Measurements from ENCODE around the gene CD74. TPM values are rescaled to one million over a fixed set of nuclear protein-coding genes. Genes with fewer than 3 reads are reported as not detected.

Gene CD74
- total RNA-seq, 2 donors from 2014 or later = 200 to 485 TPM

DNA sequence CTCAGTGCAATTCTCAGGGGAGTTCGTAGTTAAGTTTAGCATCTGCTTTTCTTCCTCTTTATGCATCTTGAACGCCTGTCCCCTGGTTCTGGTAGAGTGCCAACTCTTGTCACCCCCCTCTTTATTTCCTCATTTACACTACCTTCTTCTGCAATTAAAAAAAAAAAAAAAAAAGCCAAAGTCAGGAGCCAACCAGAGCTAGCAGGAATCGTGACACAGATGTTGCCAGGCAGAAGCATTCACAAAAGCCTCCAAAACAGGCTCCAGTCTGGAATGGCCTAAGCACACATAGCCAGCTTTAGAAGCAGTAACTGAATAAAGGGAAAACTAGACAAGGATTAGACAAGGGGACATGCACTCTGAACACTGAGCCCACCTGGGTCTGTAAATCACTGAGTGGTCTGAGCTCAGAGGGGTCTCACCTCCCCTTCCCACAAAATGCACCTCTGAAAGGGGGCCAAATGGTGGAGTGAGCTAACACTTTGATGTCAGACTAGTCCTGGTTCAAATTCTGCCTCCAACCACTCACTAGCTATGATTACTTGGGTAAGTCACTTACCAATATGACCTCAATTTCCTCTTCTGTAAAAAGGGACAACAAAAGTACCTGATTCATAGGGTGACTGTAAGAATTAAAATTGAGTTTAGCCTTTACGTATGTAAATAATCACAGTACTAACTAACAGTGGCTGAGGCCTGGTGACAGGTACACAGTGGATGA lies 2.0 kb downstream of the CD74 start:
- Histone ChIP-seq H3K27ac (peak overlapping the region; percentile 79), H3K36me3 (no peaks in the 10 kb centered on the region), H3K27me3 (no peaks in the 10 kb centered on the region), H3K4me1 (no peaks in the 10 kb centered on the region), H3K9ac (ENCODE audit: low read depth in 2 of 2, low read length in 2 of 2) (peak overlapping the region; percentile 60 to 78), H3K9me3 (no peaks in the 10 kb centered on the region), H3K4me3 (peak overlapping the region; percentile 46)
- intact Hi-C loops (cut with DNase I) = no loop called here
- TF ChIP-seq, protein P1, sequence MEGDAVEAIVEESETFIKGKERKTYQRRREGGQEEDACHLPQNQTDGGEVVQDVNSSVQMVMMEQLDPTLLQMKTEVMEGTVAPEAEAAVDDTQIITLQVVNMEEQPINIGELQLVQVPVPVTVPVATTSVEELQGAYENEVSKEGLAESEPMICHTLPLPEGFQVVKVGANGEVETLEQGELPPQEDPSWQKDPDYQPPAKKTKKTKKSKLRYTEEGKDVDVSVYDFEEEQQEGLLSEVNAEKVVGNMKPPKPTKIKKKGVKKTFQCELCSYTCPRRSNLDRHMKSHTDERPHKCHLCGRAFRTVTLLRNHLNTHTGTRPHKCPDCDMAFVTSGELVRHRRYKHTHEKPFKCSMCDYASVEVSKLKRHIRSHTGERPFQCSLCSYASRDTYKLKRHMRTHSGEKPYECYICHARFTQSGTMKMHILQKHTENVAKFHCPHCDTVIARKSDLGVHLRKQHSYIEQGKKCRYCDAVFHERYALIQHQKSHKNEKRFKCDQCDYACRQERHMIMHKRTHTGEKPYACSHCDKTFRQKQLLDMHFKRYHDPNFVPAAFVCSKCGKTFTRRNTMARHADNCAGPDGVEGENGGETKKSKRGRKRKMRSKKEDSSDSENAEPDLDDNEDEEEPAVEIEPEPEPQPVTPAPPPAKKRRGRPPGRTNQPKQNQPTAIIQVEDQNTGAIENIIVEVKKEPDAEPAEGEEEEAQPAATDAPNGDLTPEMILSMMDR (IDR thresholded peaks at IDR 0.05) = no peak
- DNase-seq = peak; percentile 80

DNA sequence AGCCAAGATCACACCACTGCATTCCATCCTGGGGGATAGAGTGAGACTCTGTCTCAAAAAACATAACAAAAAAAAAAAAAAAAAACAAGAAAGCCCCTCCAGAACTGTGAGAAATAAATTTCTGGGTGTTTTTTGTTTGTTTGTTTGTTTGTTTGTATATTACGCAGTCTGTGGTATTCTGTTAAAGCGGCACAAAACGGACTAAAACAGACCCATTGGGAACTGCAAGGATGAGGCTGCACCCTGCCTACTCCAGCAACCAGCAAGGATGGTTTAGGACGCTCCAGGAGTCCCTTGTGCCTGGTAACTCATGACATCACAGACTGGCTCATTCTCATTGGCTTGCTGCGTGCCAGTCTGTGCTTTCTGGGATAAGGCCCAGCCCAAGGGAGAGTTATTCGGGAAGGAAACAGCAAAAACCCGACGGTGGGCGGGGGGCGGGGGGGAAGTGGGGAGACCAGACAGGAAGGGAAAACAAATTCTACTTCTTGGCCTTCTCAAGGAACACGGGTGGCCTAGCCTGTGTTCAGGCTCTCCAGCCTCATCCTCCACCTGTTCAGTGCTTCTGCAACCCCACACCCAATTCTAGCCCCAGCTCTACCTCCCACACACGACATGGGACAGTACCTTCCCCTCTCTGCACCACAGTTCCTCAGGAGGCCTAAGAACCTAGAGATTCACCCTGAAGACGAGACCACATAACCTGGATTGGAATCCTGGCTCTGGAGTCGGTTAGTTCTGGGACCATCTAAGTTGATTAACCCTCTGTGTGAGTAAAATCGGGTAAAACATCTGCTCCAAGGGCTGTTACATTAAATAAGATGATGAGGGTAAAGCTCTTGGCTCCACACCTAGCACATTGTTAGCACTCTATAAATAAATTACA lies 2.8 kb downstream of the CD74 start:
- peak; percentile 87 for DNase-seq
- TF ChIP-seq, protein P1 (IDR thresholded peaks at IDR 0.05) = no peak
- Histone ChIP-seq H3K4me1 (no peaks in the 10 kb centered on the region), H3K27ac (peak overlapping the region; percentile 79), H3K9me3 (no peaks in the 10 kb centered on the region), H3K36me3 (no peaks in the 10 kb centered on the region), H3K4me3 (peak overlapping the region; percentile 46), H3K27me3 (no peaks in the 10 kb centered on the region), H3K9ac (ENCODE audit: low read depth in 2 of 2, low read length in 2 of 2) (peak overlapping the region; percentile 54 to 60)
- intact Hi-C loops (cut with DNase I) = no loop called here

DNA sequence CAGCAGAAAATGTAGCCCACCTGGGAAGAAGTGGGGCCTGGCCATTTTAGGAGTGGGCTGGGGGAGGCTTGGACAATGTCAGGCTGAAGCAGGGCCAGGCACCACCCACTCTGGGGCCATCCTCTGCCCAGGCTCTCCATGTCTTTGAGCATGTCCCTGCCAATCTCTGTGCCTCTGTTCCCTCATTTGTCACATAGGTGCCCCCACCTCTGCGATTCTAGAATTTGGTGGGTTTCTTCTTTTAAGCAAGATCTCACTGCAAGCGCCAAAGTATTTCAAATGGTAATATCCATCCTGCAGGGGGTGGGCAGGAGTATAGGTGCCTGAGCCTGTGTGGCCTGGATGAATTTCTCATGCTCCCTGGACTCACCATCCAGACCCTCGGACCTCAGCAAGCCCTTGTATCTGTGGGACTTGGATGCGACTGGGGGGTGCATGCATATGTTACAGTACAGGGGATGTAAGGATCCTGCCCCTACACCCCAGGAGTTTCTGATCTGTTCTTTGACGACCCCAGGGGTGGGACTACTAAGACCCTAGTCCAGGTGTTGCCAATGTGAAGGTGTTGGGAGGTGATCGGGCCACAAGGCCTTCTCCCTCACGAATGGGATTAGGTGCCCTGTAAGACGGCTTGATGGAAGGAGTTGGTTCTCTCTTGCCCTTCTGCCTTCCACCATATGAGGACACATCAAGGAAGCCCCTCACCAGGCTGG lies 4.3 kb downstream of the CD74 start:
- TF ChIP-seq, protein P1 (IDR thresholded peaks at IDR 0.05) = no peak
- no peak overlapping the region for H3K4me3 ChIP-seq

DNA sequence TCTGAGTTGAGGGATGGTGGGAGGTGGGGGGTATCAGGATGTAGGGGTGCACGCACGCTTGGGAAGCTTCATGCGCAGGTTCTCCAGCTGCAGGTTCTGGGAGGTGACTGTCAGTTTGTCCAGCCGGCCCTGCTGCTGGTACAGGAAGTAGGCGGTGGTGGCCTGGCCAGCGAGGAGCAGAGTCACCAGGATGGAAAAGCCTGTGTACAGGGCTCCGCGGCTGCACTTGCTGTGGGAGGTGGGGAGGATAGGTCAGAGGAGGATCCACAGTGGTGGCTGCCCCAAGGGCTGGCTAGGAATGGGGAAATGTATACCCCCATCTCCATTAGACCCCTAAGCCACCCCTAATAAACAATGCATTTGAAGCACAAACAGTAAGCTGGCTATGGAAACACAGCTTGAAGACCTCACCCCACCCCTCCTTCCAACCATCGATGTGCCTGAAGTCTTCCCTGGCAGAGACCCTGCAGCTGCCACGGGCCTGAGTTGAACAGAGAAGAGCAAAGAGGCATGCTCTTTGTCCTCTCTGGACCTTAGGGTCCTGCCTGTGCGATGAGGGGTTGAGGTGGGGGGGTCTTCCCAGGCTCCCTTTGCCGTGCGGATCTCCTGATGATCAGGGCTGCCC lies 5.5 kb downstream of the CD74 start:
- intact Hi-C loops (cut with DNase I) = no loop called here
- no peak overlapping the region for H3K9ac ChIP-seq (ENCODE audit: low read depth in 2 of 2, low read length in 2 of 2)
- no peaks in the 10 kb centered on the region for H3K4me1 ChIP-seq
- H3K36me3 ChIP-seq = peaks cover 8% of the 10 kb centered on the region
- no peak overlapping the region for H3K4me3 ChIP-seq
- no peaks in the 10 kb centered on the region for H3K27me3 ChIP-seq
- TF ChIP-seq, protein P1 (IDR thresholded peaks at IDR 0.05) = no peak
- no peaks in the 10 kb centered on the region for H3K9me3 ChIP-seq
- peak overlapping the region; percentile 12 for H3K27ac ChIP-seq
- no peak for DNase-seq

More for the DNA sequence above, 4.3 kb downstream of the CD74 start:
- H3K9ac ChIP-seq (ENCODE audit: low read depth in 2 of 2, low read length in 2 of 2) = peak overlapping the region in 1 of 2 donors; percentile 21
- no peaks in the 10 kb centered on the region for H3K36me3 ChIP-seq
- DNase-seq = no peak
- H3K9me3 ChIP-seq = no peaks in the 10 kb centered on the region
- H3K4me1 ChIP-seq = no peaks in the 10 kb centered on the region
- no peaks in the 10 kb centered on the region for H3K27me3 ChIP-seq
- H3K27ac ChIP-seq = no peak overlapping the region
- intact Hi-C loops (cut with DNase I) = no loop called here

DNA sequence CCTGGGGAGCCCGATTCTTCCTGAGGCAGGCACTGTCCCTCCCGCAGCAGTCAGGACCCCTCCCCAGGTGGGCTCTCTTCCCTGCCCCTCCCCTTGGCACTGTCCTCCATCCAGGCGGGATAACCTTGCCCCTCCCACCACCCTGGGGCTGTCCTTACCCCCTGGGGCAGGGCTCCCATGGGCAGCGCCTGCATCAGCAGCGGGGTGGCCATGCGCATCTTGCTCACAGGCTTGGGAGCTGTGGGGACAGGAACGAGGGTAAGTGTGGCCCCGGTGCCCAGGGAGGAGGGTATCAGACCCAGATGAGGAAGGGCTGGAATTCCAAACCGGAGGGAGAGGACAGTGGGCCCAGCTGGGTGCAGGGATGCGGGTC lies 6.0 kb downstream of the CD74 start:
- Histone ChIP-seq H3K9ac (ENCODE audit: low read depth in 2 of 2, low read length in 2 of 2) (no peak overlapping the region), H3K4me1 (no peaks in the 10 kb centered on the region), H3K27me3 (no peaks in the 10 kb centered on the region), H3K4me3 (no peak overlapping the region), H3K9me3 (no peaks in the 10 kb centered on the region), H3K27ac (no peak overlapping the region), H3K36me3 (peaks cover 8% of the 10 kb centered on the region)
- DNase-seq = no peak
- intact Hi-C loops (cut with DNase I) = no loop called here
- TF ChIP-seq, protein P1 (IDR thresholded peaks at IDR 0.05) = no peak

All from colonic mucosa (tissue), 4 donors.